GM12878 (cell line): ENCODE results near the gene EDC3. TPM values are rescaled to one million over a fixed set of nuclear protein-coding genes. Genes with fewer than 3 reads are reported as not detected.

ENCODE experiments used
- ATAC-seq: fragments of 200-7000 bp; cut with Tn5 transposase; 3 replicates; pipeline ENCODE4 v1.9.1; 2020; ENCODE audit warnings: mild to moderate bottlenecking, moderate library complexity
- BruUV-seq: library from RNA; stranded (reverse); fragments of 400-500 nt; replicated peaks from 2 replicates; lab custom pipeline; 2021; lab: Mats Ljungman, UMichigan
- CTCF ChIA-PET: fragments of 300-600 bp; sonication (Branson Sonifier 250); formaldehyde crosslinking; extraction: SDS; loops from one replicate; lab custom pipeline; 2021; ENCODE audit warnings: inconsistent platforms; lab: Yijun Ruan, JAX
- POLR2A ChIA-PET: fragments of 350-600 bp; formaldehyde crosslinking; extraction: SDS; loops from one replicate; lab custom pipeline; 2021; ENCODE audit warnings: inconsistent platforms; lab: Charles Lee
- RAD21 ChIA-PET: fragments of 300-600 bp; sonication (Branson Sonifier 250); formaldehyde crosslinking; loops from one replicate; lab custom pipeline; 2023; ENCODE audit warnings: antibody characterized with exemption; ENCODE audit not compliant: unreplicated experiment; lab: Charles Lee
- SMC1A ChIA-PET: fragments of 300-600 bp; sonication (Branson Sonifier 250); formaldehyde crosslinking; loops from one replicate; lab custom pipeline; 2023; ENCODE audit not compliant: unreplicated experiment, uncharacterized antibody; lab: Charles Lee
- DNase-seq: peaks from one replicate; pipeline ENCODE4 v3.0.0-alpha.2; 2011; ENCODE audit warnings: low read depth, low spot score
- FAIRE-seq: peaks from 3 replicates; lab custom pipeline; 2011; peaks lifted over from hg19 to GRCh38; lab: Jason Lieb, UNC
- H2AFZ ChIP-seq: 2 replicates; pipeline ENCODE4 v1.6.0; 2011; ENCODE audit warnings: low read depth, low read length, control low read depth; ENCODE audit not compliant: control insufficient read depth
- H3K27ac ChIP-seq: 2 replicates; pipeline ENCODE4 v1.5.1; 2011; ENCODE audit warnings: control low read depth; ENCODE audit not compliant: control insufficient read depth, insufficient read depth
- H3K27me3 ChIP-seq, 2 experiments: replicated peaks in 1 of 2; 2 replicates each; pipeline versions ENCODE4 v1.6.0 to v1.6.1; 2011; ENCODE audit warnings: low read length in 1 of 2; ENCODE audit not compliant: control insufficient read depth in 2 of 2, insufficient read depth in 2 of 2
- H3K36me3 ChIP-seq, 2 experiments: 2 replicates each; pipeline ENCODE4 v1.5.1; 2011; ENCODE audit warnings: low read length in 1 of 2; ENCODE audit not compliant: control insufficient read depth in 2 of 2, insufficient read depth in 2 of 2
- H3K4me1 ChIP-seq: 2 replicates; pipeline ENCODE4 v1.6.1; 2011; ENCODE audit warnings: mild to moderate bottlenecking, low read length, moderate library complexity, mixed read lengths; ENCODE audit not compliant: control insufficient read depth, insufficient read depth
- H3K4me2 ChIP-seq: 2 replicates; pipeline ENCODE4 v1.6.0; 2011; ENCODE audit warnings: control low read depth; ENCODE audit not compliant: control insufficient read depth, insufficient read depth
- H3K4me3 ChIP-seq: fragments of 200-600 bp; sonication (generic); 2 replicates; pipeline ENCODE4 v1.5.1; 2016
- H3K79me2 ChIP-seq: 2 replicates; pipeline ENCODE4 v1.6.0; 2011; ENCODE audit warnings: low read length; ENCODE audit not compliant: control insufficient read depth, insufficient read depth
- H3K9ac ChIP-seq: 2 replicates; pipeline ENCODE4 v1.8.0; 2011; ENCODE audit warnings: low read length, control low read depth, mixed read lengths; ENCODE audit not compliant: control insufficient read depth, insufficient read depth
- H3K9me3 ChIP-seq: replicated peaks from 3 replicates; pipeline ENCODE4 v1.5.1; 2011; ENCODE audit warnings: mild to moderate bottlenecking, low read length; ENCODE audit not compliant: control insufficient read depth, insufficient read depth
- H4K20me1 ChIP-seq: 2 replicates; pipeline ENCODE4 v1.6.0; 2011; ENCODE audit not compliant: control insufficient read depth, insufficient read depth
- ATF7 ChIP-seq: fragments of 450-650 bp; IDR thresholded peaks from 2 replicates; pipeline ENCODE4 v1.6.1; 2016; ENCODE audit warnings: low read depth, mild to moderate bottlenecking
- BRCA1 ChIP-seq: IDR thresholded peaks from 2 replicates; pipeline ENCODE4 v1.6.1; 2011; ENCODE audit warnings: low read depth, low read length, improper control_type of control experiment
- CHD1 ChIP-seq: IDR thresholded peaks from 2 replicates; pipeline ENCODE4 v1.6.1; 2012; ENCODE audit warnings: low read depth, low read length, improper control_type of control experiment
- CHD4 ChIP-seq: fragments of 200-600 bp; sonication (generic); IDR thresholded peaks from 2 replicates; pipeline ENCODE4 v1.6.1; 2016; ENCODE audit warnings: mild to moderate bottlenecking
- CREB1 ChIP-seq: IDR thresholded peaks from 2 replicates; pipeline ENCODE4 v1.6.1; 2012; ENCODE audit warnings: low read depth, mild to moderate bottlenecking, inconsistent platforms
- E2F4 ChIP-seq: IDR thresholded peaks from 2 replicates; pipeline ENCODE4 v1.6.1; 2012; ENCODE audit warnings: low read depth, low read length, improper control_type of control experiment
- EED ChIP-seq: sonication (generic); IDR thresholded peaks from 2 replicates; pipeline ENCODE4 v1.6.1; 2016; ENCODE audit warnings: antibody characterized with exemption, low read depth
- JUND ChIP-seq: IDR thresholded peaks from 2 replicates; pipeline ENCODE4 v1.6.1; 2012; ENCODE audit warnings: low read depth, mild to moderate bottlenecking, low read length, improper control_type of control experiment, moderate library complexity
- MEF2B ChIP-seq: fragments of 450-650 bp; IDR thresholded peaks from 2 replicates; pipeline ENCODE4 v1.6.1; 2018; ENCODE audit warnings: mild to moderate bottlenecking, moderate library complexity; ENCODE audit not compliant: partially characterized antibody, poor library complexity, severe bottlenecking
- NFYA ChIP-seq: IDR thresholded peaks from 2 replicates; pipeline ENCODE4 v1.6.1; 2011; ENCODE audit warnings: low read depth, mild to moderate bottlenecking, low read length, improper control_type of control experiment, borderline replicate concordance
- POU2F2 ChIP-seq: IDR thresholded peaks from 3 replicates; pipeline ENCODE4 v1.6.1; 2011; ENCODE audit warnings: low read depth, mild to moderate bottlenecking, low read length, borderline replicate concordance
- RAD21 ChIP-seq: IDR thresholded peaks from 2 replicates; pipeline ENCODE4 v1.6.1; 2011; ENCODE audit warnings: mild to moderate bottlenecking, low read depth, low read length, moderate library complexity; ENCODE audit not compliant: insufficient read depth
- RUNX3 ChIP-seq: IDR thresholded peaks from 2 replicates; pipeline ENCODE4 v1.6.1; 2012; ENCODE audit warnings: low read length, inconsistent platforms
- SREBF2 ChIP-seq: IDR thresholded peaks from 2 replicates; pipeline ENCODE4 v1.6.1; 2012; ENCODE audit warnings: mild to moderate bottlenecking, low read length
- USF1 ChIP-seq: IDR thresholded peaks from 2 replicates; pipeline ENCODE4 v1.6.1; 2011; ENCODE audit warnings: borderline replicate concordance, low read depth, mild to moderate bottlenecking, moderate library complexity, mixed read lengths, low read length; ENCODE audit not compliant: insufficient read depth; ENCODE audit errors: extremely low read length
- WRNIP1 ChIP-seq: IDR thresholded peaks from 2 replicates; pipeline ENCODE4 v1.6.1; 2011; ENCODE audit warnings: low read depth, low read length, improper control_type of control experiment, borderline replicate concordance
- YBX1 ChIP-seq: fragments of 450-650 bp; IDR thresholded peaks from 2 replicates; pipeline ENCODE4 v1.6.1; 2016; ENCODE audit warnings: antibody characterized with exemption
- YY1 ChIP-seq: IDR thresholded peaks from 2 replicates; pipeline ENCODE4 v1.6.1; 2011; ENCODE audit warnings: low read depth, mild to moderate bottlenecking, low read length
- ZNF384 ChIP-seq: IDR thresholded peaks from 2 replicates; pipeline ENCODE4 v1.6.1; 2012; ENCODE audit warnings: low read depth, mild to moderate bottlenecking, low read length, improper control_type of control experiment, borderline replicate concordance
- WGBS: methylation state at CpG from one replicate; pipeline ENCODE4 v1.1.6; 2016; ENCODE audit warnings: low lambda C conversion rate; ENCODE audit not compliant: insufficient replicate concordance, insufficient coverage; ENCODE audit errors: missing lambda C conversion rate; 5-methylcytosine and 5-hydroxymethylcytosine counted together
- in situ Hi-C: fragments of 300-500 bp; cut with MboI; formaldehyde crosslinking; loops from 9 replicates; pipeline ENCODE4 v1.14.3; 2018; ENCODE audit warnings: mixed read lengths
- intact Hi-C: fragments of 100-400 bp; cut with micrococcal nuclease; formaldehyde crosslinking; loops from one replicate; pipeline ENCODE4 v1.14.2; 2022; ENCODE audit not compliant: unreplicated experiment
- polyA plus RNA-seq, 11 experiments: library from polyadenylated mRNA; depleted of rRNA in 4 of 11; unstranded in 6 of 11; stranded (reverse) in 5 of 11; fragments of >200 nt; fragmentation: Nextera tagmentation in 4 of 11; fragmentation: Illumina TruSeq in 1 of 11; extraction: Ambion mirVana in 4 of 11; extraction: Trizol in 1 of 11; gene quantifications; 1 replicate in 1 of 11; 2 replicates in 10 of 11; pipeline versions ENCODE4 v1.2.1 to v1.2.3, GENCODE V29; 2011 to 2016; ENCODE audit warnings: inconsistent platforms in 2 of 11, missing spikeins in 2 of 11, low read depth in 1 of 11
- total RNA-seq, 4 experiments: library from RNA; depleted of rRNA in 3 of 4; stranded (reverse); fragments of >200 nt in 3 of 4; fragmentation: Illumina TruSeq in 1 of 4; extraction: Trizol in 1 of 4; gene quantifications; 2 replicates each; pipeline versions ENCODE4 v1.2.1 to v1.2.3, GENCODE V29; 2013 to 2021

EDC3 gene
- total and polyA plus RNA-seq, 10 of the 15 experiments (the other 5 are each of a cell fraction or from before 2014, with no cell fraction given), result 11.8 to 48.4 (median 35.3) TPM

- peaks cover 60% of the 10 kb centered on the region for H3K79me2 ChIP-seq
- ChIA-PET RAD21 (interaction anchor here (0.6 to 3.6 kb wide), 9 partner anchors 17 to 285 kb away, joined by 3 to 13 read pairs (median 3); partner anchors contain the start of genes ARID3B and UBL7), POLR2A (interaction anchor here (0.6 to 4.8 kb wide), 12 partner anchors 15 to 340 kb away, joined by 3 to 30 read pairs (median 4); partner anchors contain the start of genes ARID3B and UBL7), SMC1A (interaction anchor here (1.4 to 2.6 kb wide), 3 partner anchors 11 to 255 kb away, joined by 4 to 7 read pairs (median 7); no protein-coding TSS in a partner anchor), CTCF (interaction anchor here (0.6 to 18.5 kb wide), 11 partner anchors 11 to 240 kb away, joined by 3 to 206 read pairs (median 4); partner anchors contain the start of gene UBL7)
- peaks cover 15 to 20% of the 10 kb centered on the region in 2 experiments for H3K36me3 ChIP-seq
- peak; percentile 79 for DNase-seq
- peak within 1 kb of the TSS; percentile 99 for H3K9ac ChIP-seq
- H3K4me1 ChIP-seq, result peaks cover 17% of the 10 kb centered on the region
- peak; percentile 95 for FAIRE-seq
- peak within 1 kb of the TSS; percentile 72 for H2AFZ ChIP-seq
- intact Hi-C loops, result loop anchor here (1.0 to 5.0 kb wide), 3 partner anchors 68 to 183 kb away; partner anchors contain the start of genes SEMA7A and UBL7
- 1% methylated on average over 71 of the region's 91 CpGs for WGBS
- H3K4me3 ChIP-seq, result peak within 1 kb of the TSS; percentile 89
- peak within 1 kb of the TSS; percentile 93 for H3K4me2 ChIP-seq
- peak; percentile 89 for ATAC-seq
- in situ Hi-C loops, result no loop called here
- peaks cover 24% of the 10 kb centered on the region for H4K20me1 ChIP-seq
- TSS peak; percentile 70 for BruUV-seq
- H3K9me3 ChIP-seq, result no peaks in the 10 kb centered on the region
- H3K27ac ChIP-seq, result peak within 1 kb of the TSS; percentile 97
- no peaks in the 10 kb centered on the region; a peak in 1 of 4 replicates for H3K27me3 ChIP-seq
- TF ChIP-seq BRCA1 (no peak), WRNIP1 (no peak), RUNX3 (no peak), NFYA (no peak), ZNF384 (no peak), SREBF2 (no peak; the same call in 1 of the 2 replicates), CHD4 (no peak), YBX1 (no peak), RAD21 (no peak), E2F4 (no peak), POU2F2 (peak; percentile 42; the same call in 1 of the 3 replicates), MEF2B (no peak), YY1 (peak; percentile 72; the same call in 1 of the 2 replicates), ATF7 (no peak), CHD1 (no peak), USF1 (no peak), JUND (no peak), CREB1 (peak; percentile 92), EED (no peak)
These were observed 80.1 kb downstream of the EDC3 start, which contains the start of gene CLK3 for GRCh38 chr15:74615508-74616365. Gene CLK3 (plus strand): TSS chr15:74615836. CDS start chr15:74619197, 3,361 bp downstream.
